ENCODE measurements around the gene ZNF629. TPM values are rescaled to one million over a fixed set of nuclear protein-coding genes. Genes with fewer than 3 reads are reported as not detected.

ZNF629 gene
- total RNA-seq, 1 donor from 2014 or later = 21.1 TPM

- TF ChIP-seq, protein P1, sequence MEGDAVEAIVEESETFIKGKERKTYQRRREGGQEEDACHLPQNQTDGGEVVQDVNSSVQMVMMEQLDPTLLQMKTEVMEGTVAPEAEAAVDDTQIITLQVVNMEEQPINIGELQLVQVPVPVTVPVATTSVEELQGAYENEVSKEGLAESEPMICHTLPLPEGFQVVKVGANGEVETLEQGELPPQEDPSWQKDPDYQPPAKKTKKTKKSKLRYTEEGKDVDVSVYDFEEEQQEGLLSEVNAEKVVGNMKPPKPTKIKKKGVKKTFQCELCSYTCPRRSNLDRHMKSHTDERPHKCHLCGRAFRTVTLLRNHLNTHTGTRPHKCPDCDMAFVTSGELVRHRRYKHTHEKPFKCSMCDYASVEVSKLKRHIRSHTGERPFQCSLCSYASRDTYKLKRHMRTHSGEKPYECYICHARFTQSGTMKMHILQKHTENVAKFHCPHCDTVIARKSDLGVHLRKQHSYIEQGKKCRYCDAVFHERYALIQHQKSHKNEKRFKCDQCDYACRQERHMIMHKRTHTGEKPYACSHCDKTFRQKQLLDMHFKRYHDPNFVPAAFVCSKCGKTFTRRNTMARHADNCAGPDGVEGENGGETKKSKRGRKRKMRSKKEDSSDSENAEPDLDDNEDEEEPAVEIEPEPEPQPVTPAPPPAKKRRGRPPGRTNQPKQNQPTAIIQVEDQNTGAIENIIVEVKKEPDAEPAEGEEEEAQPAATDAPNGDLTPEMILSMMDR (IDR thresholded peaks at IDR 0.05; ENCODE audit: borderline replicate concordance) = no peak
- H3K4me3 ChIP-seq = no peak overlapping the region
- H3K4me1 ChIP-seq = peaks cover 18% of the 10 kb centered on the region
- no peak overlapping the region for H3K27ac ChIP-seq (replicated peaks)
- intact Hi-C loops (cut with micrococcal nuclease) = no loop called here
- no peaks in the 10 kb centered on the region for H3K9me3 ChIP-seq (replicated peaks)
- peaks cover 53% of the 10 kb centered on the region for H3K36me3 ChIP-seq
- DNase-seq = no peak
- no peaks in the 10 kb centered on the region for H3K27me3 ChIP-seq (ENCODE audit: low read depth)
These were observed 36.0 kb downstream of the ZNF629 start for GRCh38 chr16:30750876-30751465.

GRCh38 chr16:30750201-30750600 lies 36.8 kb downstream of the ZNF629 start:
- DNase-seq = no peak
- intact Hi-C loops (cut with micrococcal nuclease) = no loop called here
- Histone ChIP-seq H3K36me3 (peaks cover 46% of the 10 kb centered on the region), H3K27me3 (ENCODE audit: low read depth) (no peaks in the 10 kb centered on the region), H3K27ac (replicated peaks) (no peak overlapping the region), H3K4me1 (peaks cover 18% of the 10 kb centered on the region), H3K9me3 (replicated peaks) (no peaks in the 10 kb centered on the region), H3K4me3 (no peak overlapping the region)
- TF ChIP-seq, protein P1 (IDR thresholded peaks at IDR 0.05; ENCODE audit: borderline replicate concordance) = no peak

DNA sequence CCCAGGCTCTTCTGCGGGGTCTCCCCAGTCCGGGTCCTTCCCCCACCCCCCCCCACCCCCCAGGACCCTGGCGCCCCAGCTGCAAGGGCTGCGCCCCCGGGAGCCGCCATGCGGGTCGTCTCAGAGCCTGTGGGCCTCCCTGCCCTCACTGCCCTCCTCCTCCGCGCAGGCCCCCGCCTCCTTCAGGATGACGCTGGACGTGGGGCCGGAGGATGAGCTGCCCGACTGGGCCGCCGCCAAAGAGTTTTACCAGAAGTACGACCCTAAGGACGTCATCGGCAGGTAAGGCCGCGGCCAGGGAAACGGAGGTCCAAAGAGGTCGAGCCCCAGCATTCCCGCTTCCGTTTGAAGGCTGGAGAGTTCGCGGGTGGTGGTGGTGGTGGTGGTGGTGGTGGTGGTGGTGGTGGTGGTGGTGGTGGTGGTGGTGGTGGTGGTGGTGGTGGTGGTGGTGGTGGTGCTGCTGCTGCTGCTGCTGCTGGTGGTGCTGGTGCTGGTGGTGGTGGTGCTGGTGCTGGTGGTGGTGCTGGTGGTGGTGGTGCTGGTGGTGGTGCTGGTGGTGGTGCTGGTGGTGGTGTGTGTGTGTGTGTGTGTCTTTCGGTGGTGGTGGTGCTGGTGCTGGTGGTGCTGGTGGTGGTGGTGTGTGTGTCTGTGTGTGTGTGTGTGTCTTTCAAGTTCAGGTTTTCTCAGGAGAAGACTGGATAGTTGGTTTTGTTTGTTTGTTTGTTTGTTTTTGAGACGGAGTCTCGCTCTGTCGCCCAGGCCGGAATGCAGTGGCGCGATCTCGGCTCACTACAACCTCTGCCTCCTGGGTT lies 38.2 kb downstream of the ZNF629 start:
- intact Hi-C loops (cut with micrococcal nuclease) = no loop called here
- TF ChIP-seq, protein P1 (IDR thresholded peaks at IDR 0.05; ENCODE audit: borderline replicate concordance) = no peak
- Histone ChIP-seq H3K27ac (replicated peaks) (peak overlapping the region; percentile 83), H3K36me3 (peaks cover 45% of the 10 kb centered on the region), H3K4me1 (peaks cover 21% of the 10 kb centered on the region), H3K27me3 (ENCODE audit: low read depth) (no peaks in the 10 kb centered on the region), H3K9me3 (replicated peaks) (no peaks in the 10 kb centered on the region), H3K4me3 (peak overlapping the region; percentile 92)
- DNase-seq = no peak

DNA sequence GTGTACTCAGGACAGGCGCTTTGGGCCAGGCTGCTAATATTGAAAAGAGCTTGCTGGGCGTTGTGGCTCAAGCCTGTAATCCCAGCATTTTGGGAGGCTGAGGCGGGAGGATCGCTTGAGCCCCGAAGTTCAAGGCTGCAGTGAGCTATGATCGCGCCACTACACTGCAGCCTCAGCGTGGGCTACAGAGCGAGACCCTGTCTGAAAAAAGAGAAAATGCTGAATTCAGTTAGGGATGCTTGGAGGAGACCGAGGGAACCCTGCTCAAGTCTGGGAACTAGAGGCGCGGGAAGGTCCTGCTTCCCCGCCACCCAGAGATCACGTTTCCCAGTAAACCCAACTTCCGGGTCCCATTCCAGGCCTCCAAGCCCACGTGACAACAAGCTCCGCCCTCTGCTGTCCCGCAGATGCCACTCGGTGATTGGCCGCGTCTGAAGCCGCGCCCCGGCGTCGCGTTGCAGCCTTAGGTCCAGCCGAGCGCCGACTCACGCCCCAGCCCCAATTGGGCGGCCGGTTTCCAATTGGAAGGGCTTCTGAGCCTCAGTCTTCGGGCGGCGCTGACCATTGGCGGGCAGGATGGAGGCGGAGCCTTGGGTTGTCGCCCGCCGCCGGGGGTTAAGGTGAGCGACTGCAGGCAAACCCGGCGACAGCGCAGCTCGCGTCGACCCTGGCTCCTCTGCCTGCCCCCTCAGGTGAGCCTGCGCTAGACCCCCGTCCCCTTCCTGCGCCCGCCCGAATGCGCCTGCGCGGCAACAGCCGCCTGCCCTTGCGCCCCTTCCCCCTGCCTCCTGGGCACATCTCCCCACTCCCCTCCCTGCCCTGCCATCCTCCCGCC lies 39.0 kb downstream of the ZNF629 start, which contains the start of gene PHKG2:
Gene PHKG2, plus strand, starts transcription at position 627 of the 835 bp plus-strand sequence. CDS start 396 bp downstream, outside the sequence.
- Histone ChIP-seq H3K36me3 (peaks cover 37% of the 10 kb centered on the region), H3K27me3 (ENCODE audit: low read depth) (no peaks in the 10 kb centered on the region), H3K4me1 (peaks cover 21% of the 10 kb centered on the region), H3K4me3 (peak within 1 kb of the TSS; percentile 92), H3K9me3 (replicated peaks) (no peaks in the 10 kb centered on the region), H3K27ac (replicated peaks) (peak within 1 kb of the TSS; percentile 83)
- TF ChIP-seq, protein P1 (IDR thresholded peaks at IDR 0.05; ENCODE audit: borderline replicate concordance) = no peak
- DNase-seq = peak; percentile 100
- intact Hi-C loops (cut with micrococcal nuclease) = no loop called here

DNA sequence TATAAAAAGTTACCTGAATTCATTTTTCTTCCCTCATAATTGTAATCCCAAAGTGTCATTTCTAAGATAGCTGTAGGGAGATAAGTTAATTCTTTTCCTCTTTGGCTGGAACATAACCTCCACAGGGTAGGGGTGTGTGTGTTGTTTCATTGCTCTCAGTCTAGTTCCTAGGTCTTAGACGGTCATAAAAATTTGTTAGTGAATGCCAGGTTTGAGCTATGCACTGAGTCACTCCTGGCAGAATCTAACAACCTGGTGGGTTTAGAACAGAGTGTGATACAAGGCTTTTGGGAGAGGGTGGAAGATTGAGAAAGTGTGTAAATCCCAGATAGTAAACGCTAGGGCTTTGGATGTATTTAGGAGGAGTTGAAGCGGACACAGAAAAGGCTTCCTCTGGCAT lies 39.7 kb downstream of the ZNF629 start:
- peaks cover 30% of the 10 kb centered on the region for H3K36me3 ChIP-seq
- intact Hi-C loops (cut with micrococcal nuclease) = no loop called here
- no peaks in the 10 kb centered on the region for H3K27me3 ChIP-seq (ENCODE audit: low read depth)
- no peaks in the 10 kb centered on the region for H3K9me3 ChIP-seq (replicated peaks)
- H3K4me1 ChIP-seq = peaks cover 21% of the 10 kb centered on the region
- TF ChIP-seq, protein P1 (IDR thresholded peaks at IDR 0.05; ENCODE audit: borderline replicate concordance) = no peak
- DNase-seq = no peak
- H3K27ac ChIP-seq (replicated peaks) = peak overlapping the region; percentile 83
- peak overlapping the region; percentile 92 for H3K4me3 ChIP-seq

All from left ventricle myocardium inferior (tissue), 1 donor.